UCSD-AML1 (cell line): ENCODE measurements around the gene MTCH1.

ENCODE experiments used
- DNase-seq: peaks from one replicate; lab custom pipeline; 2025; ENCODE audit not compliant: unreplicated experiment; lab: John Stamatoyannopoulos, UW

Gene MTCH1

DNA sequence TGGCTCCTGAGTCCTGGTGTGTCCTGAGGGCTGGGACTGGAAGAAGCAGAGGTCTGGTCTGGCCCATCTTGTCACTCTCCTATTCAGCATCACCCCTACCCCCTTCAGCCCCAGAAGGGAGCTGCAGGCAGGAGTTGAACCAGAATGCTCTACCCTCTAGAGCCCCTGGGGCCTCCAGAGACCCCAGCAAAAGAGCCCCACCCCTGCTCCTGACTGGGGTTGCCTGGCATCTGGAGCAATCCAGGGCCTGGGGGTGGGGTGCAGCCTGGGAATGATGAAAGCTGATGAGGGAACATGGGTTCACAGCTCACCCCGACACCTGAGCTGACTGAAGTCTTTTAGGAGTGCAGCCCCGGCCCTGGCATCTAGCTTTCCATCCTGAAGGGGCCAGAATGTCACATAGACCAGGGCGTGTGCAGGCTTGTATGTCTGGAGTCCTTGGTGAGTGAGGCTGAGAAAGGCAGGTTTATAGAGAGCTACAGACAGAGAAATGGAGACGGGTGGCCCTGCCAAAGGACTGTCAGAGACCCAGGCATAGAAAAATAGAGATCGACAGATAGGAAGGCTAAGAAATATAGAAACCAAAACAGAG, 31.7 kb upstream of the MTCH1 start:
- no peak for DNase-seq

- DNase-seq: no peak
Observed at GRCh38 chr6:37016995-37017394, 31.0 kb upstream of the MTCH1 start.

DNA sequence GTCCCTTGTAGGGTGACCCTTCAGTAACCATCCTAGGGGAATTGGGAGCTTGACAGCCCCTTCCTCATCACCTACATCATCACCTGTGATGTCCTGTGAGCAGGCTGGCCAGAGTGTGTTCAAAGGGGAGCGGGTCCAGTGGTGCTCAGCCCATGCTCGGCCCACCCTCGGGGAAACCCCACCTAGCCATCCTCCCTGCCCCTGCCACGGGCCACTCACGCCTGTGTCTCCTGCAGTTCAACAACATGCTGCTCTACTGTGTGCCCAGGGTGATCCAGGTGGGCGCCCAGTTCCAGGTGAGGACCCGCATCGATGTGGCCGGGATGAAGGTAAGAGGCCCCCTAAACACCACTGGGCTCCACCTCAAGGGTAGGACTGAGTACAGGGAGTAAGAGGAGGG, 29.5 kb upstream of the MTCH1 start:
- no peak for DNase-seq

DNA sequence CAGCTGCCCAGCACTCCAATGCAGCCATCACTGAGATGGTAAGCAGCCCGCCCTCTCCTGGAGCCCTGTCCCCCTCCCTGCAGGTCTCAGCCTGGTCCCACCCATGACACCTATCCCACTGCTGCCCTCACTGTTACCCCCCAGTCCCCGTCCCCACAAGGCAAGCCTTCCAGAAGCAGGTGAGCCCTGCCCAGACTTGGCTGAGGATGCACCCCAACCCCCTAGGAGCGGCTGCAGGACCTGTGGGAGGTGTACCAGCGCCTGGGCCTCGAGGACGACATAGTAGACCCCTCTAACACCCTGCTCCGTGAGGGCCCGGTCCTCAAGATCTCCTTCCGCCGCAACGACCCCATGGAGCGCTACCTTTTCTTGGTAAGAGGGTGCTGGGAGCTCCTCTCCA, 28.7 kb upstream of the MTCH1 start:
- no peak for DNase-seq

DNA sequence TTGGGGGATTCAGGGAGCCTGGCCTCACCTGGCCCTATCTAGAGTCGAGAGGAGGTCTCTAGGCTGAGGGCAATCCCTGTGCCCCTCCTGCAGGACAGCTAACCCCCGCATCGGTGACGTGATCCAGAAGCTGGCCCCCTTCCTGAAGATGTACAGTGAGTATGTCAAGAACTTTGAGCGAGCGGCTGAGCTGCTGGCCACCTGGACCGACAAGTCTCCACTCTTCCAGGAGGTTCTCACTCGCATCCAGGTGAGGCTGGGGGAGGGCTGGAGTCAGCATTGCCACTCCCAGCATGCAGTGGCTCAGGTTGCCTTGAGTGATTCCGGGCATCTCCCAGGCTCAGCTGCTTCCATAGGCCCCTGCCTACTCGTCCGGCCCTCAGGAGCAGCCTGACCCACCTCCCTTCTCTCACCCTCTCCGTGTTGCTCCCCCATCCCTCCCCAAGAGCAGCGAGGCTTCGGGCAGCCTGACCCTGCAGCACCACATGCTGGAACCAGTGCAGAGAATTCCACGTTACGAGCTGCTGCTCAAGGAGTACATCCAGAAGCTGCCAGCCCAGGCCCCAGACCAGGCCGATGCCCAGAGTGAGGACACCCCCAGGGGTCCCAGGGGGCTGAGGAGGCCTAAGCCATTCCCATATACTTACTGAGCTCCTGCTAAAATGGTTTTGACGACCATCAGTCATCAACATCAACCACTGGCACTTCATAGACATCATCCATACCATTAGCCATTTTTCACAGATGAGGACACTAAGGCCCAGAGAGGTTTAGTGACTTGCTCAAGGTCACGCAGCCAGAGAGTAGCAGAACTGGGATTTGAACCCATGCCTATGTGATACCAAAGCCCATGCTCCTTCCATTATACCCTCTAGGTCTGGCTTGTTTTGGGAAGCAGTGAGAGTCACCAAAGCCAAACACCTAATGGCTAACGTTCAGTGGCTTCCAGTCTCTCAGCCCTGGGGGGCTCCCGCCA, 27.8 kb upstream of the MTCH1 start:
- no peak for DNase-seq

DNA sequence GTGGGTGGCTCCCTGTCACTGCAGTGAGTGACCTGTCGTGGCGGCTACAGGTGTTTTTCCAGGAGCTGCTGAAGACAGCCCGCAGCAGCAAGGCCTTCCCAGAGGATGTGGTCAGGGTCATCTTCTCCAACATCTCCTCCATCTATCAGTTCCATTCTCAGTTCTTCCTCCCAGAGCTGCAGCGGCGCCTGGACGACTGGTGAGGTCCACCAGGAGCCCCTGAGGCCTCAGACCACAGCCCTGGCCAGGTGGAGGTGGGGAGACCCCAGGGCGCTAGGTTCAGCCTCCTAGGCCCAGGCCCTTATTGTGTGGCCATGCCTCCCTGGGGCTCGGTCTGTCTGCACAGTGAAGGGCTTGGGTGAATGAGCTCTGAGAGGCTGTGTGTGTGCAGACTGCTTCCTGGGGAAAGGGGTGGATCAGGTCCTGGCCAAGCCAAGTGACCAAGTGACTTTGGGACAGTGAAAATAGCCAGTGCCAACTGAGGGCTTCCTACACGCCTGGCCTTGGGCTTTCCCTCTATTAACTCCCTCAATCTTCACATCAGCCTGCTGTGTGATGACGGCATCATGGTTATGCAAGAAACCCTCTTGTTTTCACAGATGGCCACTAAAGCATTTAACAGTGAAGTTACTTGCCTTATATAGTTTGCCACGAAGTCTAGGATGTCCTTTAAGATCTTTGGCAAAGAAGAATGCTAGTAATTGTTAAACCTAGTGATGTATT, 25.8 kb upstream of the MTCH1 start:
- no peak for DNase-seq

GRCh38 chr6:37010402-37010892, 24.5 kb upstream of the MTCH1 start:
- no peak for DNase-seq

- DNase-seq: no peak
Observed at GRCh38 chr6:37008484-37009465, 22.8 kb upstream of the MTCH1 start.

DNA sequence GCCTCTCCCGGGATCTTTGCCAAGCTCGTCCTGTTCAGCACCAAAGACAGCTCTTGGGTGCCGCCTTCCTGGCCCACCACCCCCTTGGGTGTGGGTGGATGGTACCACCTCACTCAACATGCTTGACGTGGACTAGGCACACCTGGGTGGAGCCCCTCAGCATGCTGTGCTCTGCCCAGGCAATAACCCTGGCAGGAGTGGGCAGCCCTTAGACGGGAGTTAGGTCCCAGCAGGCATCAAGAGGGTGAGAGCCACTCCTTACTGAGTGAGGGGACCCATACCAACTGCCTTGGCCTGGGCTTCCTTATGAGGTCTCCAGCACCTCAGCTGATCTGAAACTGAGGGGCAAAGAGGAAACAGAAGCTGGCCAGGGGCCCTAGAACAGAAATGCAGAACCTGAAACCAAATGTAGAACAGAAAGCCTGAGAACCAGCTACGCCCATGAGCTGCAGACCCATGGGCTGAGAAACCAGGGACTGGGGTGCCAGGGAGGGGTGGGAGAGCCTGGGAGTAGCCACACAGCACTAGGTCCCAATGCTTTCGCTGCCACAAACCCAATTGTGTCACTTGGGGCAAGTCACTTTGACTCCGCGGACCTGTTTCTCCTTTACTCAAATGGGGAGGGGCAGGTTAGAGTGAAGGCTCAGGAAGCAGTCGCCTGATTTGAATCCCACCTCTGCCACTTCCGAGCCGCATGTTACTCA, 21.5 kb upstream of the MTCH1 start:
- DNase-seq: peak; percentile 26

GRCh38 chr6:37006793-37007339, 20.9 kb upstream of the MTCH1 start:
- no peak for DNase-seq

- DNase-seq: no peak
Observed at GRCh38 chr6:37005827-37006567, 20.0 kb upstream of the MTCH1 start.

GRCh38 chr6:37005061-37005810, 19.2 kb upstream of the MTCH1 start, which contains the start of gene FGD2:
Gene FGD2 (plus strand): TSS chr6:37005655. CDS start chr6:37005818, 163 bp downstream.
- peak; percentile 40 for DNase-seq

DNA sequence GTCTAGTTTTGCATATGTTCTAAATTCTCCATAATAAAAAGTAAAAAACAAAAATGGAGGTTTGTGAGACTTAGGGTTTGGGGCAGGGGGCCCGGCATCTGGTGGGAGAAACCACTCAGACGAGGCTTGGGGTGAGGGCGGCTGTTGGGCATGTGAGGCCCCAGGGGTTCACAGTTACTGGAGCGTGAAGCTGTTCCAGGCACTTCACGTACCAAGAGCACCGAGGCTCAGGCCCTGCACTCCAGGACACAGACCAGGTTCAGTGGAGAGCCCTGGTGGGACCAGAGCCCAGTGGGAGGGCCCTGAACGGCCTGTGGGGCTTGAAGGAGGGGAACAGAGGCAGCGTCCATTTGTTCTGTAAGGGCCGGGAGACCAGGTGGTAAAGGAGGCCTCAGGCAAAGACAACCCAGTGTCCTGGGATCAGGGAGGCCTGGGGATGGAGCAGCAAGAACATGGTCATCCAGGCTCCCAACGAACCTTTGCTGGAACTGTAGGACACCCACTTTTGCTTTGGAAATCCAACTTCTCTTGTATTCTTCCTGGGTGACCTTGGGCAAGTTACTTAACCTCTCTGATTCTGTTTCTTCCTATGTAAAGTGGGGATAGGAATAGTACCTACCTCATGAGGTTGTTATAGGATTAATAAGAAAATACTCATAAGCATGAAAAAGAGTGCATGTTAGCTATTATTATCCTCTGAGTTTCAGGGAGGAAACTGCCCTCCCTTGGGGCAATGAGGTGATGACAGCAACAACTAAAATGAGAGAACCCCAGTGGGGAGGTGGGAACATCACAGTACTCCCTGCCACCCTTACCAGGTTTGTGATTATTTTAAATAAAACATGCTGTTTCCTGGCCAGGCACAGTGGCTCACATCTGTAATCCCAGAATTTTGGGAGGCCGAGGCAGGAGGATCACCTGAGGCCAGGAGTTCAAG, 18.3 kb upstream of the MTCH1 start:
- no peak for DNase-seq

DNA sequence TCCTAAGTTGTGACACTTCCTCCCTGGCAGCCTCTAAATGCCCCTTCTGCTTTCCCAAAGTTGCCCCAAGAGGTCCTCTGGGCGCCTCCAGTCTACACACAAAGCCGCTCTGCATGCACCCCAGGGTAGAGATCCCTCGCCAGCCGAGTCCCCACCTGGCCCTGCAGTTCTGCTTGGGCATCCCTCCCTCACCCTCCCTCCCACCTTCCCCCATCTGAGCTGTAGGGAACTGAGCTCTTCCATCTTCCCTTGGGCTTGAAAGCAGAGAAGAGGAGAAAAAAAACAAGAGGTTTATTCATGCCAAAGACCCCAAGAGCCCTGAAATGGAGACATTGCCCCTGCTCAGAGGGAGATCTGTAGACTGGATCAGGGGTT, 13.7 kb upstream of the MTCH1 start:
- DNase-seq: no peak

- no peak for DNase-seq
Observed at GRCh38 chr6:36999061-36999750, 13.2 kb upstream of the MTCH1 start.

DNA sequence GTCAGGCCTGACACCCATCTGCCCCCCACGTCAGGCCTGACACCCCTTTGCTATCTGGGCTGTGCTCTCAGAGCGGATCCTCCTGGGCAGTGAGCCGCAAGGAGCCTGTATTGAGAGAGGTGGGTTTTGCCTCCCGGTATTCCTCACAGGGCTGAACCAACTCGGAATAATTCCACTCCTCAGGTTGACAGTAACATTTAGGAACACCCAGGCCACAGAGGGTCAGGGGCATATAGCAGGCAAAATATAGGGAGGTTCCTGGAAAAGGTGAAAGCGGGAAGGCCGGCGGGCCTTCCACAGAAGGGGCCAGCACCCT, 12.7 kb upstream of the MTCH1 start:
- no peak for DNase-seq
